Upper lobe of right lung (tissue), 1 donor: Measurements from ENCODE around the gene ATP13A3. TPM values are rescaled to one million over a fixed set of nuclear protein-coding genes. Genes with fewer than 3 reads are reported as not detected.

ENCODE experiments used
- ATAC-seq: fragments of 200-7000 bp; cut with Tn5 transposase; one replicate; pipeline ENCODE4 v1.9.1; 2020; ENCODE audit warnings: mild to moderate bottlenecking, moderate library complexity
- DNase-seq: peaks from one replicate; pipeline ENCODE4 v3.0.0-alpha.2; 2020
- H3K27ac ChIP-seq: fragments of 200-600 bp; one replicate; pipeline ENCODE4 v1.8.0; 2022
- H3K27me3 ChIP-seq: fragments of 200-600 bp; one replicate; pipeline ENCODE4 v1.8.0; 2022; ENCODE audit warnings: mild to moderate bottlenecking
- H3K36me3 ChIP-seq: fragments of 200-600 bp; one replicate; pipeline ENCODE4 v1.8.0; 2022
- H3K4me1 ChIP-seq: fragments of 200-600 bp; one replicate; pipeline ENCODE4 v1.8.0; 2022
- H3K4me3 ChIP-seq: fragments of 200-600 bp; one replicate; pipeline ENCODE4 v1.8.0; 2022; ENCODE audit warnings: mild to moderate bottlenecking
- H3K9me3 ChIP-seq: fragments of 200-600 bp; one replicate; pipeline ENCODE4 v1.8.0; 2022
- intact Hi-C: fragments of 100-400 bp; cut with DNase I; formaldehyde crosslinking; loops from one replicate; pipeline ENCODE4 v1.11.0; 2022
- total RNA-seq: library from RNA; stranded (reverse); fragmentation: NEBNext Ultra II Directional; extraction: Animal tissue kit (Norgen Biotek cat#: 25700); gene quantifications from one replicate; pipeline ENCODE4 v1.2.1, GENCODE V29; 2021
- TF ChIP-seq, protein P1 (sequence below): fragments of 200-600 bp; IDR thresholded peaks from one replicate; pipeline ENCODE4 v1.8.0; 2022; ENCODE audit warnings: antibody characterized with exemption
- donor health status: DM: no; HTN: yes; CAD: no; lungs with severe emphysema.

The ATP13A3 gene
- total RNA-seq, 1 donor from 2014 or later = 101 TPM

DNA sequence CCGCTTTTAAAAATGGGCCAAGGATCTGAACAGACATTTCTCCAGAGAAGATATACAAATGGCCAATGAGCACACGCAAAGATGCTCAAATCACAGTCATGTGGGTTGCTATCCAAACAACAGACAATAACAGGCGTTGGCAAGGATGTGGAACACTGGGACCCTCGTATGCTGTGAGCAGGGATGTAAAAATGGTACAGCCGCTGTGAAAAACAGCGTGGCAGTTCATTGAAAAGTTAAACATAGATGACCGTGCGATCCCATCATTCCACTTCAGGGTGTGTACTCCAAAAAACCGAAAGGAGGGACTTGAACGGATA is 110.6 kb downstream of the ATP13A3 start:
- H3K4me1 ChIP-seq = no peaks in the 10 kb centered on the region
- no peak for ATAC-seq
- no peak overlapping the region for H3K27ac ChIP-seq
- H3K36me3 ChIP-seq = no peaks in the 10 kb centered on the region
- peaks cover 9% of the 10 kb centered on the region for H3K27me3 ChIP-seq
- H3K4me3 ChIP-seq = no peak overlapping the region
- H3K9me3 ChIP-seq = no peaks in the 10 kb centered on the region
- TF ChIP-seq, protein P1, sequence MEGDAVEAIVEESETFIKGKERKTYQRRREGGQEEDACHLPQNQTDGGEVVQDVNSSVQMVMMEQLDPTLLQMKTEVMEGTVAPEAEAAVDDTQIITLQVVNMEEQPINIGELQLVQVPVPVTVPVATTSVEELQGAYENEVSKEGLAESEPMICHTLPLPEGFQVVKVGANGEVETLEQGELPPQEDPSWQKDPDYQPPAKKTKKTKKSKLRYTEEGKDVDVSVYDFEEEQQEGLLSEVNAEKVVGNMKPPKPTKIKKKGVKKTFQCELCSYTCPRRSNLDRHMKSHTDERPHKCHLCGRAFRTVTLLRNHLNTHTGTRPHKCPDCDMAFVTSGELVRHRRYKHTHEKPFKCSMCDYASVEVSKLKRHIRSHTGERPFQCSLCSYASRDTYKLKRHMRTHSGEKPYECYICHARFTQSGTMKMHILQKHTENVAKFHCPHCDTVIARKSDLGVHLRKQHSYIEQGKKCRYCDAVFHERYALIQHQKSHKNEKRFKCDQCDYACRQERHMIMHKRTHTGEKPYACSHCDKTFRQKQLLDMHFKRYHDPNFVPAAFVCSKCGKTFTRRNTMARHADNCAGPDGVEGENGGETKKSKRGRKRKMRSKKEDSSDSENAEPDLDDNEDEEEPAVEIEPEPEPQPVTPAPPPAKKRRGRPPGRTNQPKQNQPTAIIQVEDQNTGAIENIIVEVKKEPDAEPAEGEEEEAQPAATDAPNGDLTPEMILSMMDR = no peak
- intact Hi-C loops = no loop called here
- no peak for DNase-seq

DNA sequence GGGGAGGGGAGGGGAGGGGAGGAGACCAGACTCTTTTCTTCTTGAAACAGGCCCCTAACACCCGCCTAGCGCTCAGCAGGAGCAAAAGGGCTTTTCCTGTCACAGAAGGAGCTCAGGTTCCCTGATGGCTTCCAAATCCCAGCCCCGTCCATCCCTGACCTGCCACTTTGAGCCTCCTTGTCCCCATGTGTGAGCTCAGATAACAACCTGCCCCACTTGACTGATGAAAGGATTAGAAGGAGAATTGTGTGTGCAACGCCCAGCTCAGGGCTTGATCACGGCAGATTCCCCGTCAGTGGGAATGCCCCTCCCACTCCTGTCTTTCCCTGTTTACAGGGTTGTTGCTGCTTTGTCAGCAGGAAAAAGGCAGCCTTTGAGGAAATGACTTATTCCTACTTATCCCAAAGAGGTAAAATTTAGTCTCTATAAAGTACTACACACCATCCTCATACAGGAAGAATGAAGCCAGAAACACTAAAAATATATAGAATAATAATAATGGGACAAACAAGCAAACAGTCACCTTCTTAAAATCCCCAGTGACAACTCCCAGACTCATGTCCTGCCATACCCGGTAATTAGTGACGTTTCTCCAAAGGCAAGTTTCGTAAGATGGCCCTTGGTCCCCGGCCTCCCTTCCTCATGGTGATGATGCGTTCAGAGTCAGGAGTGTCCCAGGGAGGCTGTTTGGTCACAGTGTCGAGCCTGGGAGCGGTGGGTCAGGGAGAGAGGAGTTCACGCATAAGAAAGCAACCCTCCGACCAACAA is 111.1 kb downstream of the ATP13A3 start:
- Histone ChIP-seq H3K36me3 (no peaks in the 10 kb centered on the region), H3K4me1 (no peaks in the 10 kb centered on the region), H3K9me3 (no peaks in the 10 kb centered on the region), H3K4me3 (no peak overlapping the region), H3K27me3 (peaks cover 4% of the 10 kb centered on the region), H3K27ac (no peak overlapping the region)
- DNase-seq (no peak), ATAC-seq (no peak)
- TF ChIP-seq, protein P1 = no peak
- intact Hi-C loops = no loop called here

DNA sequence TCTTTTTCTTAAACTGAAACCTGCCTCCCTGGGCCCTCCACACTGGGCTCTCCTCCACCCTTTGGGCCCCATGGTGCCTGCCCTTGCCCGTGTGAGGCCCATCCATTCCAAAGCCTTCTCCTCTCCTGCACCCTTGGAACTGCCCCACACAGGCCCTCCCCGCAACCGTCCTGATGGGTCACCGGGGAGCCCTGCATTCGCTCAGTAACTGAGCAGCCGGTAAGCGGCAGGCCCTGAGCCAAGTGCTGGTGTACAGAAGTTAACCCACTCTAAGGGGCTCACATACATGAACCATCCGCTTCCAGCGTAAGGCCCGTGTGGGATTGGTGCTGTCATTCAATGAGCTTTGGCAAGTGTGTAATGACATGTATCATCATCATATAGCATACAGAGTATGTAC is 111.9 kb downstream of the ATP13A3 start:
- TF ChIP-seq, protein P1 = no peak
- intact Hi-C loops = no loop called here
- Histone ChIP-seq H3K36me3 (no peaks in the 10 kb centered on the region), H3K27me3 (no peaks in the 10 kb centered on the region), H3K9me3 (no peaks in the 10 kb centered on the region), H3K4me1 (no peaks in the 10 kb centered on the region), H3K27ac (no peak overlapping the region), H3K4me3 (no peak overlapping the region)
- DNase-seq (no peak), ATAC-seq (no peak)

DNA sequence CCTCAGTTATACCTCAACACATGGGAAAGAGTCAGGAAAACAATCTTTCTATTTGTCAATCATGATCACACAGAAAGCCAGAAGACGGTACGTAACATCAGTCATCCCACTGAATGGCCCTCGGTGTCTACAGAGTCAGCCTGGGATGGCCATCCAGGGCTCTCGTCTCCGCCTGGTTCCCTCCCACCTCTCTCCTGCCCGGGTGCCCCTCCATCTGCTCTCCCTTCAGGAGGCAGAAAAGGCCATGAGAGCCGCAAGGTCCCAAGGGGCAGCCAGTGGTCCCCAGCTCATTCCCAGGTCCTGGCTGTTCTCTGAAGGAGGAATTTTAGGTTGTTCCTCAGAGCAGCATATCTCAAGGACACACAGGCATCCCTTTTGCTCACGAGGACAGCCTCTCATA is 112.9 kb downstream of the ATP13A3 start:
- H3K4me1 ChIP-seq = no peaks in the 10 kb centered on the region
- no peaks in the 10 kb centered on the region for H3K36me3 ChIP-seq
- H3K4me3 ChIP-seq = no peak overlapping the region
- no peak overlapping the region for H3K27ac ChIP-seq
- TF ChIP-seq, protein P1 = no peak
- intact Hi-C loops = no loop called here
- H3K27me3 ChIP-seq = no peaks in the 10 kb centered on the region
- DNase-seq (no peak), ATAC-seq (no peak)
- no peaks in the 10 kb centered on the region for H3K9me3 ChIP-seq

DNA sequence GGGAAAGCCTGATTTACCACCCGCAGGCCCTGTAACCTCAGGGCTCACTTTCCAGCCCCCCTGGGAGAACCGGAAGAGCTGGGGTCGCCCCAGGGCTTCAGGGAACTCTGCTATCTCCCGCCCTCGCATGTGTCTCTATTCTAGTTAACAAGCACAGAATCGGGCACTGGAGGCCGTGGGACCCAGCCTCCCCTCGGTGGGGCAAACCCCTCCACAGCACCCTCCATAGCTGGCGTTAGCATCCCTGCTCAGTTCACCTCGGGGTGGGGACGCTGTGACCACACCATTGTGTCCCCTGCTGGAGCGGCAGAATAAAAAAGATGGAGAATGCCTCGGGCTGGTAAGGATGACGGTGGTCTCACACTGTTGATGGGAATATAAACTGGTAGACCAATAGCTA is 113.8 kb downstream of the ATP13A3 start:
- H3K4me3 ChIP-seq = no peak overlapping the region
- DNase-seq (no peak), ATAC-seq (no peak)
- no peak overlapping the region for H3K27ac ChIP-seq
- H3K9me3 ChIP-seq = no peaks in the 10 kb centered on the region
- H3K36me3 ChIP-seq = no peaks in the 10 kb centered on the region
- TF ChIP-seq, protein P1 = no peak
- H3K4me1 ChIP-seq = no peaks in the 10 kb centered on the region
- intact Hi-C loops = no loop called here
- H3K27me3 ChIP-seq = peaks cover 8% of the 10 kb centered on the region

DNA sequence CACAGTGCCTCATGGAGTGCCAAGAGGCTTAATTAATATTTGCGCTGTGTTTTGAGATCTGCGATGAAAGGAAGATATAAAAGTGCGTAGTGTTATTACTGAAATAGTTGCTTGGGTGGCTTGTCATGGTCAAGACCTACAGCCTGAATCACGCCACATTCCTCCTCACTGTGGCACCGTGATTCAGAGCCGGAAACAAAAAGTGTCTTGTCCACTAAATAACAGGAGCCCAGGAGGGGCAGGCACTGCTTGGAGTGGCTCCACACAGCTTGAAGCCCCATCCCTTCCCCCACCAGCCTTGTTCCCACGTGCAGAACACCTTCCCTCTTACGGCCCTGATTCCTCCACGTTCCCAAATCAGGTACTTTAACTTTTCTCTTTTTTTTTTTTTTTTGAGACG is 116.0 kb downstream of the ATP13A3 start:
- Histone ChIP-seq H3K36me3 (no peaks in the 10 kb centered on the region), H3K4me1 (no peaks in the 10 kb centered on the region), H3K4me3 (no peak overlapping the region), H3K9me3 (no peaks in the 10 kb centered on the region), H3K27me3 (peaks cover 9% of the 10 kb centered on the region), H3K27ac (no peak overlapping the region)
- TF ChIP-seq, protein P1 = no peak
- no peak for ATAC-seq
- intact Hi-C loops = no loop called here
- no peak for DNase-seq
